Measurements from ENCODE around the gene DDX4.

DDX4 gene

DNA sequence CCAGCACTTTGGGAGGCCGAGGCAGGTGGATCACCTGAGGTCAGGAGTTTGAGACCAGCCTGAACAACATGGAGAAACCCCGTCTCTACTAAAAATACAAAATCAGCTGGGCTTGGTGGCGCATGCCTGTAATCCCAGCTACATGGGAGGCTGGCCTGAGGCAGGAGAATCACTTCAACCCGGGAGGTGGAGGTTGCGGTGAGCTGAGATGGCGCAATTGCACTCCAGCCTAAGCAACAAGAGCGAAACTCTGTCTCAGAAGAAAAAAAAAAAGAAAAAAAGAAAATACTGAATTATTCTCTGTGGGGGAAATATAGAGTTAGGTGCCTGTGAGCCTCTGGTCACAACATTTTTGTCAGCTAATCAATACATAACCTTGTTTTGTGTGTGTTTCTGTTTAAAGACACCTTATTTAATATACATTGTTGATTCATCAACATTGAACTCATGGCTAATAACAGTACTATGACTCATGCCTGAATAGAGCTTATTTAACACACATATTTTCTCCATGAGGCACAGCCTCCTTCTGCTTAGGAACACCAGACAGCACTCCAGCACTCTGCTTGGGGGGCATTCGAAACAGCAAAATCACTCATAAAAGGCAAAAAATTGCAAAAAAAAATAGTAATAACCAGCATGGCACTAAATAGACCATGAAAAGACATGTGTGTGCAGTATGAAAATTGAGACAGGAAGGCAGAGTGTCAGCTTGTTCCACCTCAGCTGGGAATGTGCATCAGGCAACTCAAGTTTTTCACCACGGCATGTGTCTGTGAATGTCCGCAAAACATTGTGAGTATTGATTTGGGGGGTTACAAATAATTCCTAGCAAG is 113.2 kb downstream of the DDX4 start, which contains the start of gene IL31RA (continued):
- no peak for TF ChIP-seq ZC3H10 (CRISPR knock-in tag; IDR thresholded peaks at IDR 0.05)
- TF ChIP-seq TOX (CRISPR knock-in tag; IDR thresholded peaks at IDR 0.05; ENCODE audit: borderline replicate concordance) = no peak

DNA sequence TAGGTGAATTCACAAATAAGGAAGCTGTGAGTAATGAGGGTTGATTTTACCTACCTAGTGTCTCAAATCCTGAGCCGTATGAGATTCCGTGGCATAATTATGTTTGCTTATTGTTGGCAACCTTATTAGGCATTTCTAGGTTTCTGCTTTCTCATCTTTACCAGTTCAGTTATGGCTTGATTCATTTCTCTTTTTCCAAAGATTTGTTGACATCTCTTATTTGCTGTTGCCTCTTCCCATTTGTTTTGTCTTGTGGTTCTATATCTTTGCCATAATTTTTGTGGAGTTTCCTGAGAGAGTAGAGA is 113.8 kb downstream of the DDX4 start:
- ATAC-seq = peak; percentile 14; the same call in 2 of the 3 replicates
- TF ChIP-seq GLIS3 (CRISPR knock-in tag; IDR thresholded peaks at IDR 0.05) = no peak
- TF ChIP-seq TOX (CRISPR knock-in tag; IDR thresholded peaks at IDR 0.05; ENCODE audit: borderline replicate concordance) = no peak
- no peak for TF ChIP-seq RARB (CRISPR knock-in tag; IDR thresholded peaks at IDR 0.05)
- TF ChIP-seq ARNTL (CRISPR knock-in tag; IDR thresholded peaks at IDR 0.05; ENCODE audit: borderline replicate concordance, low read depth) = no peak
- no peak for TF ChIP-seq CSDC2 (CRISPR knock-in tag; IDR thresholded peaks at IDR 0.05)

DNA sequence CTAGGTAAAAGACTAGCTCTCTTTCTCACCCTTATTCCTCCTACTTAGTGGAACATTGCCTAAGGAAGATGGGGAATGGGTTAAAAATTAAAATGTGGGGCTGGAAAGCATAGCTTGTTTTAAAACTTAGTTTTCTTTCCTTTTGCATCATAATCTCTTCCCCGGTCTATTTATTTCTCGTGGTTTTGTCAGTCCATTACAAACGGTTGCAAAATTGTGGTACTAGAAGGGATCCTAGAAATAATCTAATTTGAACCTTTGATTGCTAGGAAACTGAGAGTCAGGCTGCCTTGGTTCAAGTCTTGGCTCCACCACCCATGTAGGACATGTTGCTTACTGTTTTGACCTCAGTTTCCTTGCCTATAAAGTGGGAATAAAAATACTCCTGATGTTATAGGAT is 114.6 kb downstream of the DDX4 start:
- no peak for TF ChIP-seq OSR1 (CRISPR knock-in tag; IDR thresholded peaks at IDR 0.05)
- no peak for TF ChIP-seq ESRRG (CRISPR knock-in tag; IDR thresholded peaks at IDR 0.05)
- no peak for TF ChIP-seq ZNF70 (CRISPR knock-in tag; IDR thresholded peaks at IDR 0.05)
- TF ChIP-seq PPARA (CRISPR knock-in tag; IDR thresholded peaks at IDR 0.05; ENCODE audit: borderline replicate concordance) = no peak
- no peak for TF ChIP-seq ZFP30 (CRISPR knock-in tag; IDR thresholded peaks at IDR 0.05)
- no peak for TF ChIP-seq TOX (CRISPR knock-in tag; IDR thresholded peaks at IDR 0.05; ENCODE audit: borderline replicate concordance)
- TF ChIP-seq, protein P1, sequence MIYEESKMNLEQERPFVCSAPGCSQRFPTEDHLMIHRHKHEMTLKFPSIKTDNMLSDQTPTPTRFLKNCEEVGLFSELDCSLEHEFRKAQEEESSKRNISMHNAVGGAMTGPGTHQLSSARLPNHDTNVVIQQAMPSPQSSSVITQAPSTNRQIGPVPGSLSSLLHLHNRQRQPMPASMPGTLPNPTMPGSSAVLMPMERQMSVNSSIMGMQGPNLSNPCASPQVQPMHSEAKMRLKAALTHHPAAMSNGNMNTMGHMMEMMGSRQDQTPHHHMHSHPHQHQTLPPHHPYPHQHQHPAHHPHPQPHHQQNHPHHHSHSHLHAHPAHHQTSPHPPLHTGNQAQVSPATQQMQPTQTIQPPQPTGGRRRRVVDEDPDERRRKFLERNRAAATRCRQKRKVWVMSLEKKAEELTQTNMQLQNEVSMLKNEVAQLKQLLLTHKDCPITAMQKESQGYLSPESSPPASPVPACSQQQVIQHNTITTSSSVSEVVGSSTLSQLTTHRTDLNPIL (CRISPR knock-in tag; IDR thresholded peaks at IDR 0.05; ENCODE audit: low read depth) = no peak
- TF ChIP-seq ZNF8 (CRISPR knock-in tag; IDR thresholded peaks at IDR 0.05) = no peak
- no peak for TF ChIP-seq SNAI2 (CRISPR knock-in tag; IDR thresholded peaks at IDR 0.05)
- no peak for TF ChIP-seq ZC3H10 (CRISPR knock-in tag; IDR thresholded peaks at IDR 0.05)
- TF ChIP-seq CSDC2 (CRISPR knock-in tag; IDR thresholded peaks at IDR 0.05) = no peak
- TF ChIP-seq ZFP3 (CRISPR knock-in tag; IDR thresholded peaks at IDR 0.05) = no peak
- TF ChIP-seq, protein P2, sequence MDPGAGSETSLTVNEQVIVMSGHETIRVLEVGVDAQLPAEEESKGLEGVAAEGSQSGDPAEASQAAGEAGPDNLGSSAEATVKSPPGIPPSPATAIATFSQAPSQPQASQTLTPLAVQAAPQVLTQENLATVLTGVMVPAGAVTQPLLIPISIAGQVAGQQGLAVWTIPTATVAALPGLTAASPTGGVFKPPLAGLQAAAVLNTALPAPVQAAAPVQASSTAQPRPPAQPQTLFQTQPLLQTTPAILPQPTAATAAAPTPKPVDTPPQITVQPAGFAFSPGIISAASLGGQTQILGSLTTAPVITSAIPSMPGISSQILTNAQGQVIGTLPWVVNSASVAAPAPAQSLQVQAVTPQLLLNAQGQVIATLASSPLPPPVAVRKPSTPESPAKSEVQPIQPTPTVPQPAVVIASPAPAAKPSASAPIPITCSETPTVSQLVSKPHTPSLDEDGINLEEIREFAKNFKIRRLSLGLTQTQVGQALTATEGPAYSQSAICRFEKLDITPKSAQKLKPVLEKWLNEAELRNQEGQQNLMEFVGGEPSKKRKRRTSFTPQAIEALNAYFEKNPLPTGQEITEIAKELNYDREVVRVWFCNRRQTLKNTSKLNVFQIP (CRISPR knock-in tag; IDR thresholded peaks at IDR 0.05; ENCODE audit: borderline replicate concordance, low read depth) = no peak
- TF ChIP-seq BACH2 (CRISPR knock-in tag; IDR thresholded peaks at IDR 0.05; ENCODE audit: borderline replicate concordance) = no peak
- TF ChIP-seq, protein P3, sequence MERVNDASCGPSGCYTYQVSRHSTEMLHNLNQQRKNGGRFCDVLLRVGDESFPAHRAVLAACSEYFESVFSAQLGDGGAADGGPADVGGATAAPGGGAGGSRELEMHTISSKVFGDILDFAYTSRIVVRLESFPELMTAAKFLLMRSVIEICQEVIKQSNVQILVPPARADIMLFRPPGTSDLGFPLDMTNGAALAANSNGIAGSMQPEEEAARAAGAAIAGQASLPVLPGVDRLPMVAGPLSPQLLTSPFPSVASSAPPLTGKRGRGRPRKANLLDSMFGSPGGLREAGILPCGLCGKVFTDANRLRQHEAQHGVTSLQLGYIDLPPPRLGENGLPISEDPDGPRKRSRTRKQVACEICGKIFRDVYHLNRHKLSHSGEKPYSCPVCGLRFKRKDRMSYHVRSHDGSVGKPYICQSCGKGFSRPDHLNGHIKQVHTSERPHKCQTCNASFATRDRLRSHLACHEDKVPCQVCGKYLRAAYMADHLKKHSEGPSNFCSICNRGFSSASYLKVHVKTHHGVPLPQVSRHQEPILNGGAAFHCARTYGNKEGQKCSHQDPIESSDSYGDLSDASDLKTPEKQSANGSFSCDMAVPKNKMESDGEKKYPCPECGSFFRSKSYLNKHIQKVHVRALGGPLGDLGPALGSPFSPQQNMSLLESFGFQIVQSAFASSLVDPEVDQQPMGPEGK (CRISPR knock-in tag; IDR thresholded peaks at IDR 0.05; ENCODE audit: borderline replicate concordance) = no peak

DNA sequence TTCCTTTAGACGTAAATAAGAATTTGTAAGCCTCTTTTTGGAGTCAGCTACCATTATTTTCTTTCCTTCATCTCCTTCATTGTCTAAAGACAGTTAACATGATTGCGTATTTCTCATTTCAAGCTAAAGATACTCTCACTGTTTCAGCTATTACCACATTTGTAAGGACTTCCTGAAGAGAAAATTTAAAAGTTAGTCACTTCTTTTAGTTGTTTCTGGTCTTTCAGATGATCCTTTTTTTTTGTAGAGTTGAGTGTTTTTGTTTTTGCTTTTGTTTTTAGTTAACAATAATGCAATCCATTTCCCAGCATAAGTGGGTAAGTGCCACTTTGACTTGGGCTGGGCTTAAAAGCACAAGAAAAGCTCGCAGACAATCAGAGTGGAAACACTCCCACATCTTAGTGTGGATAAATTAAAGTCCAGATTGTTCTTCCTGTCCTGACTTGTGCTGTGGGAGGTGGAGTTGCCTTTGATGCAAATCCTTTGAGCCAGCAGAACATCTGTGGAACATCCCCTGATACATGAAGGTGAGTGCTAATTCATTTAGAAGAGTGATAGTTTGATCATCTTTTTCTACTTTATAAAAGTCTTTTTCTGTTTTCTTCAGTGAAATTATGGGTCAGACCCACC is 115.3 kb downstream of the DDX4 start:
- TF ChIP-seq ARNTL (CRISPR knock-in tag; IDR thresholded peaks at IDR 0.05; ENCODE audit: borderline replicate concordance, low read depth) (no peak), ESRRG (CRISPR knock-in tag; IDR thresholded peaks at IDR 0.05) (no peak), GLIS3 (CRISPR knock-in tag; IDR thresholded peaks at IDR 0.05) (no peak), SNAI2 (CRISPR knock-in tag; IDR thresholded peaks at IDR 0.05) (no peak), CSDC2 (CRISPR knock-in tag; IDR thresholded peaks at IDR 0.05) (no peak), ZNF70 (CRISPR knock-in tag; IDR thresholded peaks at IDR 0.05) (no peak), ISL1 (CRISPR knock-in tag; IDR thresholded peaks at IDR 0.05) (no peak), ZC3H10 (CRISPR knock-in tag; IDR thresholded peaks at IDR 0.05) (no peak), BACH2 (CRISPR knock-in tag; IDR thresholded peaks at IDR 0.05; ENCODE audit: borderline replicate concordance) (no peak), TCF4 (CRISPR knock-in tag; IDR thresholded peaks at IDR 0.05; ENCODE audit: borderline replicate concordance) (no peak), RARB (CRISPR knock-in tag; IDR thresholded peaks at IDR 0.05) (no peak), ZFP3 (CRISPR knock-in tag; IDR thresholded peaks at IDR 0.05) (no peak), OSR1 (CRISPR knock-in tag; IDR thresholded peaks at IDR 0.05) (no peak), TOX (CRISPR knock-in tag; IDR thresholded peaks at IDR 0.05; ENCODE audit: borderline replicate concordance) (no peak), ZFP30 (CRISPR knock-in tag; IDR thresholded peaks at IDR 0.05) (no peak)
- TF ChIP-seq, protein P4, sequence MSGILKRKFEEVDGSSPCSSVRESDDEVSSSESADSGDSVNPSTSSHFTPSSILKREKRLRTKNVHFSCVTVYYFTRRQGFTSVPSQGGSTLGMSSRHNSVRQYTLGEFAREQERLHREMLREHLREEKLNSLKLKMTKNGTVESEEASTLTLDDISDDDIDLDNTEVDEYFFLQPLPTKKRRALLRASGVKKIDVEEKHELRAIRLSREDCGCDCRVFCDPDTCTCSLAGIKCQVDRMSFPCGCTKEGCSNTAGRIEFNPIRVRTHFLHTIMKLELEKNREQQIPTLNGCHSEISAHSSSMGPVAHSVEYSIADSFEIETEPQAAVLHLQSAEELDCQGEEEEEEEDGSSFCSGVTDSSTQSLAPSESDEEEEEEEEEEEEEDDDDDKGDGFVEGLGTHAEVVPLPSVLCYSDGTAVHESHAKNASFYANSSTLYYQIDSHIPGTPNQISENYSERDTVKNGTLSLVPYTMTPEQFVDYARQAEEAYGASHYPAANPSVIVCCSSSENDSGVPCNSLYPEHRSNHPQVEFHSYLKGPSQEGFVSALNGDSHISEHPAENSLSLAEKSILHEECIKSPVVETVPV (CRISPR knock-in tag; IDR thresholded peaks at IDR 0.05) = no peak
- no peak for ATAC-seq

More for the DNA sequence above, 114.6 kb downstream of the DDX4 start:
- ATAC-seq = no peak
